T-helper 9 cell (primary cell): ENCODE results near the gene OSR1.
"Not testable (repeated sequence)": the region's sequence is repeated elsewhere in the genome, so short reads cannot be mapped to it uniquely, and the experiment has no call there.

Source experiments
- DNase-seq: peaks from one replicate; pipeline ENCODE4 v3.0.0-alpha.2; 2020
- total RNA-seq, 2 donors: gene quantifications; one replicate each; lab custom pipeline; 2026; lab: John Stamatoyannopoulos, UW

The OSR1 gene
- 0 to 0.14 reads per million in 2 donors for total RNA-seq

DNA sequence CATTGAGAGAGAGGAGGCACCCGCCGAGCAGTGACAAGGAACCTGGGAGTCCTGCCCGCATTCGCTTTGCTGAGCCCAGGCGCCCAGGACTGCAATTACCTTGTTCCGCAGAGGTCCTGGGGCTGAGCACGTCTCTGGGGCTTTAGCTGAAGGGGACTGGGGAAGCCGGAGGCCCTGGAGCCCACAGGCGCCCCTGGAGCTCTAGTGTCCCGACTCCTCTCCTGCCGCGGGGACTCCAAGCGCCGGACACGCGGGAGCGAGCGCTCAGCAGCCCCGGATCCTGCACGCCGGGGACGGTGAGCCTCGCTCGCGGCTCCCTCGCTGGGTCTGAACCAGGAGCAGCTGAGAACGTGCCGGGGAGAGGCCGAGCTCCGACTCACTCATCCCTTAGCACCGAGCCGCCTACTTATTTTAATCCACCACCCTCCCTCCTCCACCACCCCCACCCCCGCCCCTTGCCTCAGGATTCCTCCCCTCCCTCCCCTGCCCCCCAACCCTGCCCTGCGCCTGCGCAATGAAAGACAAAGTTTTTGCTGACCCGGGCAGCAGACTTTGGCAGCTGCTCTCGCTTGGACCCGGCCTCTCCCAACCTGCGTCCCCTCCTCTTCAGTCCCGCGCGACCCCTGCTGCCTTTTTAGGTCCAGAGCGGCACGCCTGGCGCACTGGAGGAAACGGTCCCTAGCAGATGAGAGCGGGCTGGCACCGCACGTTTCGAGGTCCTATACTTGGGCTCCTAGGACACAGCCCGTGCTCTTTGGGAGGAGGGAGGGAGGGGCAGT lies at the start of gene OSR1:
OSR1 (minus strand) TSS at position 382 of the 779 bp plus-strand sequence. CDS start 4,818 bp downstream, outside the sequence.
- no peak for DNase-seq

DNA sequence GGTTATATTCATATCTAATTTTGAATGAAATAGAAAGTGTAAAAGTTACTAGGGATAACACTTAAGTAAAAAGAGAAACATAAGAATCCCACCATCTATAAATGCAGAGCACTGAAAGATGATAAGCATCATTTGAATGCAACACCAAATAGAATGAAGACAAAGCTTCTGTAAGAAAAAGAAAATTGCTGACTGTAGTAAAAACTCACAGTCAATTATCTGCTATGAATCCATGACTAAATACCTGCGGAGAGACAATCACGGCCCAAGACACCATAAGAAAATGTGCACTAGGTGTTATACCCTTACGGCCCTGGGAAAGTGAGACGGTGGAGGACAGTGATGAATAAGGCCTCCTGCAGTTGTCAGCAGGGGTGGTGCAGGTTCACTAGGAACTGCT lies 45.4 kb upstream of the OSR1 start:
- no peak for DNase-seq

DNA sequence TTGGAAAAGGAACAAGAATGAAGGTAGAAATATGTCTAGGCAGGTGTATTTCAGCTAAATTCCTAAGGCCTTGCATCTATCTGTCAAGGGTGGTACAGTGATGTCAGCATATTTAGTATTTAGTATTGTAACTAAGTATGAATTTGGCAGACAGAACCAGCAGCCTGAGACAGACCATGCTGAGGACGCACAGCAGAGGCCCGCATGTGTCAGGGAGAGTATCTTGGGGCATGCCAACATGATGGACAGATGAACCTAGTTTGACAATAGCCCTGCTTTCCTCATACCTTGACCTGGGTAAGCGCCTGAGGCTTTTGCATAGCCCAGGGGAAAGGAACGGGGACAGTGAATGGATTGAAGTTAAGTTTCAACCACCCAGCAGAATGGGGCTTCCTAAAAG lies 33.8 kb upstream of the OSR1 start:
- DNase-seq: no peak

DNA sequence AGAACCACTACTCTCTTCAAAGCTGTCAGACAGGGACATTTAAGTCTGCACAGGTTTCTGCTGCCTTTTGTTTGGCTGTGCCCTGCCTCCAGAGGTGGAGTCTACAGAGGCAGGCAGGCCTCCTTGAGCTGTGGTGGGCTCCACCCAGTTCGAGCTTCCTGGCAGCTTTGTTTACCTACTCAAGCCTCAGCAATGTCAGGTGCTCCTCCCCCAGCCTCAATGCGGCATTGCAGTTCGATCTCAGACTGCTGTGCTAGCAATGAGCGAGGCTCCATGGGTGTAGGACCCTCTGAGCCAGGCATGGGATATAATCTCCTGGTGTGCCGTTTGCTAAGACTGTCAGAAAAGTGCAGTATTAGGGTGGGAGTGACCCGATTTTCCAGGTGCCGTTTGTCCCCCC lies 31.0 kb upstream of the OSR1 start:
- not testable (repeated sequence) for DNase-seq

DNA sequence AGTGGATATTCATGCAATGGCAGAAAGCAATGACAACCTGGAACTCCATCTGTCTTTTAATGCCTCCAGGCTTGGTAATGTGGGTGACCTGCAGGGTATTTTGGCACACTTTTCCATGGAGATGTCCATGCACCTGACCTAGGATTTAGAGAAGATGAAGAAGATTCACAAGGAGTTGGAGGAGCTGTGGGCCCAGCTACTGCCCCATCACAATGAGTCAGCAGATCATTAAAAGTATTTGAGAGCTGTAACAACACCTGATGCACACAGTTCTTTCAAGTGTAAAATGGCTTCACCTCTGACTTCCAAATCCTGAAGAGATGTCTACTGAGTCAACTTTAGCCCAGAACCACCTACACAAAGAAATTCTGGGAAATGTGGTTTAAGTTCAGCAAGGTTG lies 22.1 kb upstream of the OSR1 start:
- DNase-seq: no peak

DNA sequence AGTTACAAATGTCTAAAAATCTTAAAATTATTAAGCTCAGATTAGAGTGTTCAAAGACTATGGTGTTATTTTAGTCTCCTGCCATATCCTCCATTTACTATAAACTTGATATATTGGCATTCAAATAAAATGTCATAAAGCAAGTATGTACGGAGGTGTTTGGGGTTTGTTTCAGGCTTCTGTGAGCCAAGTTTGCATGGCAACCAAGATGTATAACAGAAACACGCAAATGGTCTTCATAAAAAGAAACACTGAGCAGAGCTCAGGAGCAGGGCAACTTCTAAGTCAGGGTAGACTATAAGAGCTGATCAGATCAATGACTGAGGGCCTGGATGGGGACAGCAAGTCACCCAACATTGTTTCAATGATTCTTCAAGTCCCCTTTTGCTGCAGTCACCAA lies 20.5 kb upstream of the OSR1 start:
- DNase-seq: no peak

DNA sequence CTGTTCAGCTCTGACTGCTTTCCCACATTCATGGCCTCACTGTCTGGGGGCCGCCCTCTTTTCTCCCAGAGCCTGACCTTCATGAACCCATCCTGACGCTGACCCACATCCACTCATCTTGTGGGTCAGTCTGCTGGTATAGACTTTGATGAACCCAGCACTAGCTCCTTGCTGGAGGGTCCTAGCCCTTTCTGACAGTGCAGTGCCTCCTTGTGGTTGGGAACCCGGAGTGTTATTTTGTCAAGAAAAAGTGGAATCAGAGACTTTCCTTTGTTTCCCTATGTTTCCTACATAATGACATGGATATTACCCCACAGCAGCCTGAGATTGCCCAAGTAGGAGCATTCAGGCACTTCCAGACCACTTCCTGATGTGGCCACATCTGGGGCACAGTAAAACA lies 19.3 kb upstream of the OSR1 start:
- no peak for DNase-seq

DNA sequence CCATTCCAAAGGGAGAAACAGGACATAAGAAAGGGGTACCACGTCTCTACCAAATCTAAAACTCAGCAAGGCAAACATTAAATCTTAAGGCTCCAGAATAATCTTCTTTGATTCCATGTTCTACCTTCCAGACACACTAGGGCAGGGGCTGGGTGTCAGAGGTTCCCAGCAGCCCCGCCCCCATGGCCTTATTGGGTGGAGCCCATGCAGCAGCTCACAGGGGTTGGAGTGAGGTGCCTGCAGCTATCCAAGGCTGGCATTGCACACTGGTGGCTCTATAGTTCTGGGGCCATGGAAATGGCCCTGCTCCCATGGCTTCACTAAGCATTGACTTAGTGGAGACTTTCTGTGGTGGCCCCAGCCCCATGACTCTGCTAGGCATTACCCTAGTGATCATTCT lies 14.9 kb upstream of the OSR1 start:
- DNase-seq: no peak

DNA sequence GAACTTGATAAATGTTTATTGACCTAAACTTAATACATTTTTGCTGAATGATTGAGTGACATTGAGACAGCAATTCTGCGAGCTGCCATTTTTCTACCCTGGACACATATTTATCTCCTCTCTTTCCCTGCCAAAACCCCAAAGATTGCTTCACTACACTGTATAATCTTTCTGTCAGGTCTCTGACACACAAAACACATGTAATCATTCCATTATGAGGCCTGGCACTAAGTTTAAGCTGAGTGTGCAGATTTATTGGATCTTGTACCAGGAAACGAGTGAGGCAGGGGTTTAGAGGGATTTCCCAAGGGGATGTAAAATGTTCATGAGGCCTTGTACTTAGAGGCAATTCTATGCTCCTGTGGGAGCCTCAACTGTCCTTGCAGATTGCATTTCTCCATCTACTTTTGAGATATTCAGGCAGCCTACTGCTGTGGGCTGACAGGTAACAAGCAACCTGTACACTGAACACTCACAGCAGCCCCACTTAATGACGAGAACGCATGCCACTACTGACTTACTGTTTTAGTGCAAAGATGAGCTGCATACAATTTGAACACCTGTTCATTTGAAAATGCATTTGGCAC lies 13.7 kb upstream of the OSR1 start:
- DNase-seq: no peak

DNA sequence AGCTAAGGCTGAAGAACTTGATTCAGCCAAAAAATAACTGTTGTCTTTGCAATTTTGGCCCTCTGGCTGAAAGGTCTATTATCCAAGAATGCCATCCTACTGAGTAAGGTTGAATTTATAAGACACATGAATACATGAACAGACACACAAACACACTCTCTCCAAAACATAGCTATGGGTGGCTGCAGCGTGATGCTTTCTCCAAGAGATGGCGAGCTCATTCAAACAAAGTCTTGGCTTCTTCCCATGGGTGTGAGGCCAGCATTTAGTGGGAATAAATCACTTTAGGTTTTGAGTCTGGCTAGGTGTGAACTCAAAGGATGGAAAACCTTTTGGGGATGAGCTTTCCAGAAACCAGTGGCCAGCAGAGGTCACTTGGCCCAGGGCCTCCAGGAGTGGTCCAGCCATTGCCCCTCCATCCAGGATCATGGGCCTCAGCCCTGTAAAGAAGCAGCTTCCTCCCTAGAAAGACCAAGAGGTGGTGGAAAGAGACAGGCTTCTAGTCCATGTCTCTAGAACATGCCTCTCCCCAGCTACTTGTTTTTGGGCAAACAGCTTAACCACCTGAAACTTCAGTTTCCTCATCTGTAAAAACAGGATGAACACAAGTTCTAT lies 11.0 kb upstream of the OSR1 start:
- no peak for DNase-seq

DNA sequence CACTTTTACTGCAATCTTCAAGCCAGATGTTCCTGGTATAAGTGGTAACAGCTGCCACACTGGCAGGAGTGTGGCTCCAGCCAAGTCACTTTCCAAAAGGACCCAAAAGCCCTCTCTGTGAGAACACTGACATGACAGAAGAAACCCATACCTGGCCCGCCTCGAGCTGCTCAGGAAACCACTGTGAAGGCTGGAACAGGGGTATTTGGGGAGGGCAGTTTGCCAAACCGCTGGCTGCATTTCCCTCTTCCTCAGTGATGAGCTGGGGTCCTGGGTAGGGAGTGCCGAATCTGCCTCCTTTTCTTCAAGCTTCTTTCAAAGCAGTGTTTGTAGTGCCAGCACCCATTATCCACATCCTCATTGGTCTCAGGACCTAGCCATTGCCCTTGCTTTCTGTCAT lies 10.3 kb upstream of the OSR1 start:
- DNase-seq: no peak

DNA sequence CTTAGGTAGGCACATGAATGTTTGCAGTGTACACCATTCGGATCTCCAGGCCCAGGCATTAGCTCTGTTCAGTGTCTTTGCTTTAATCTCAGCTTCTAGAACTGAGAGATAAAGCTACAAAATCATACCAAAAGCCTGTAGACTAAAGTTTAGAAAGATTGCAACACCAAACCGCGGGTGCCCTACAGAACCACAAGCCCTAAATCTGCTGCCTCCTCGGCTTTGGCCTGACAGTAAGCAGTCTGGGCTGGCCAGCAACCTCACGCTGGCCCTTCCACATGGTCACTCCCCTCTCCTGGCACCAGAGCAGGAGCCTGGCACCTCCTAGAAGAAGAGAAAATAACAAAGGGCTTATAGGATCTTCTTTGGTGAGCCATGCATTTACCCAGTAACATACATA lies 8.9 kb upstream of the OSR1 start:
- DNase-seq: no peak

DNA sequence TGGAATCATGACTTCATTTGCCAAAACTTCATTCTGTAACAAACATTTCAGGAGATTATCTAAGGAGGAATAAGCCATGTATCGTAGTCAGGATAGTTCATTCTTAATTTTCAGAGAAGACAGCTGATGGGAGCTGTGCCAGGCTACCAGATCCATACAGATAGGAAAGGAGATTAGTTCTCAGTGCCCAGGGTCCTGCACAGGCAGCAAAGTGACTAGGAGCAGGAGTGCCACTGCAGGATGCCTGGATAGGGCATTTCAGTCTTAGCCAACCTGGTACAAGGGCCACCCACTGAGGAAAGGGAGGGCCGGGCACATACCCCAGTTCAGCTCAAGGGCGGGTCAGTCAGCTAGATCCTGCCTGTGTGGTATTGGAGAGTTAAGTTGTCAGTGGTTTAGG lies 6.7 kb upstream of the OSR1 start:
- no peak for DNase-seq

DNA sequence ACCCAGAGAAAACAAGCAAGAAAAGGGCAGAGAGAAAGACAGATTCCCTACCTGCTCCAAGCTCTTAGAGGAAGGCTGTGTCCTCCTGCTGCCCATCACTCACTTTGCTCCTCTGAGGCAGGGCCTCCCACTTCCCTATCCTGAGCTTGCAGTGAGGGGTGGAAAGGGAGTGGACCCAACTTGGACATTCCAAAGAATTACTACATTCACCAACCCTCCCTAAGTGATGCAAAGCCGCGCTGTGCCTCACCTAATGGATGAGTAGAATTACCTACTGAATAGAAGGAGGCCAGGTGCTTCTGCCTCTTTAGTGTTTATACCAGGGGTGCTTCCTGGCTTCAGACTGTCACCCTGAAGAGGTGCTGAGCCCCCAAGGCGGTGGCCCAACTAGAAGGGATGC lies 5.6 kb upstream of the OSR1 start:
- no peak for DNase-seq

DNA sequence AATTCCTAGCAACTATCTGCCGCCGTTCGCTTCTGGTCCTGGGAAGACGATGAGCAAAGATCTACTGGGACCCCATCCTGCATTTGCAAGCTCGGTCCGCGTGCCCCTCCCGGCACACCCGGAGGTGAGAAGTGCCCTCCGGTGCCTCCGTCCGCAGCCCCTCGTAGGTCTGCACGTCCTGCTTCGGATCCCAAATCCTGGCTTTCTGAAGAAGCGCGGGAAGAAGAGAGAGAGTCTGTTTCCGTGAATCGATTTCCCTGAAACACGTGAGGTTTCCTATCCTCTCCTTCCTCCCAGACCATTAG lies 5.0 kb upstream of the OSR1 start:
- DNase-seq: no peak

DNA sequence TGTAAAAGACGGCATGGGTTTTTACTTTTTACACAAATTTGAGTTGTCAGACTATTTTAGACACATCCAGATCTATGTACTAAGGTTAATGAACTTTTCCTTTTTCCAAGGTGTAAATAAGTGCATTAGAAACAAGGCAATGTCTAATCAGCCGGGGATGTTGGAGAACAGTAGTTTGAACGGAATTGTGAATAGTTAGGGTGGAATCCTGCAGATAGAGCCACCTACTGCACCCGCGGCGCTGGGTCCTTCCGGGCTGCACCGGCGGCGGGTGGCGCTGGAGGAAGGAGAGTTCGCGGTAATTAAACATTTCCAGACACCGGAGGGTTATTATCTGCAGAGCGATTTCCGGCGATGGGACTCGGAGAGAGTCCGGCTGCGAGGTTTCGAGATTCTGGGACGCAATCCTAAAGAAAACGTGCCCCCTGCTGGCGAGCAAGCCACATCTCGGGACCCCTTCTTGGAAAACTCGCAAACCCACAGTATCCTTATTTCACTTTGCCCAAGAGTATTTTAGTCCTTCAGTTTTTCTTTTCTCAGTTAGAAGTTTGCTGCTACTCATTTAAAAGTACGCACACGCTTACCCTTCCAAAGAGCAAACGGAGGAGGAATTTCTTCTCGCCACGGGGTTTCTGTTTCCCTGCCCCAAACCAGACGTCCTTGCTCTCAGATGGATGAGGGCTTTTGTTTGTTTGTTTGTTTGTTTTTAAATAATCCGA lies 4.5 kb upstream of the OSR1 start:
- no peak for DNase-seq

DNA sequence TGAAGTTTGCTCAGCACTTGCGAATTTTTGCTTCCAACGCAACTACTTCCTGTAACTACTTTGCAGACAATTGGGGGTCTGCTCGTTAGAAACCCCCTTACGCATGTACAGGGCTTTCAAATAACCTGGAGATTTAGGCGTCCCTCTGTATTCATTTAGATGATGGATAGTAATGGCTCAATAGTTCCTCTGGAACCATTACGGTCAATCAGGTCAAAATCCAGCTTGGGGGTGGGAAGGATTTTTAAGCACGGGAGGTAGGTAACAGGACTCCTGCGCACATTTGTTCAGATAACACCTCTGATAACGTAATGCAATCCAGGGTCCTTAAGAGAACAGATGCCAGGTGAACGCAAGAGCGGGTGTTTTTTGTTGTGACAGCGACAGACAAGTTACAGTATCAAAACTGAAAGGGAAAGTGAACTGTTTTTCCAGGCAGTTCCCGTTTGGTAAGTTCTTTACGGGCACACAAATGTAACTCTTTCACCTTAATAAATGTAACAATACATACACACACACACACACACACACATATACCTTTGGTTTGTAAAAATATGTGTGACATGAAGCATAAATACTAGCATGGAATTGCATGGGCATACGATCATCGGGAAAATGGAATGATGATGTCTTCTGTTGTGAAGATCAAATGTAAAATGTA lies 3.8 kb upstream of the OSR1 start:
- no peak for DNase-seq

DNA sequence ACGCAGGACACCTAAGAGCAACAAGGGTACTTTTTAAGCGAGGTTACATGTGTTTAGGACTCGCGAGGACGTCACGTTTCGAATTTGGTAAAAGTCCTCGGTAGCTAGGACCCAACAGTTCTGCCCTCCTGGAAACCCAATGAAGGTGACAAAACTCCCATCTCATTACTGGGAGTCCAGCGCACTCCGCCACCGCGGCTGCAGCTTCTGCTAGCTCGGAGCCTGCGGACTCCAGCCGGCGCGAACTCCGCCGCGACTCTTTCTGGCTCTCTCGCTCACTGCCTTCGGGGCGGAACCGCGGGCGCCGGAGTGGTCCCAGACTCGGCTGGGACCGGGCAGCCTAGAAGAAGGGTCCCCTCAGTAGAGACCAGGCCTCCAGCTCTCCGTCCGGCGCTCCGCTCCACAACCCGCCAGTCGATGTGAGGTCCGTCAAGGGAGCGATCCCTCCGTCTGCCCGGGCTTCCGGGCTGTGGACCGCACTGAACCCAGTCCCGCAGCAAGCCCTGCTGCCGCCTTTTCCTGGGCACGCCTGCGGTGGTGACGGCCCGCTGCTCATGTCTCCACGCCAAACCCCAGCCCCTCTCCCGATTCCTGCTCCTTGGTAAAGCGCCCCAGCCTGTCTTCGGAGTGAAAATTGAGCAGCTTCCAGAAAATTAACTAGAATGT lies 3.0 kb upstream of the OSR1 start:
- no peak for DNase-seq

DNA sequence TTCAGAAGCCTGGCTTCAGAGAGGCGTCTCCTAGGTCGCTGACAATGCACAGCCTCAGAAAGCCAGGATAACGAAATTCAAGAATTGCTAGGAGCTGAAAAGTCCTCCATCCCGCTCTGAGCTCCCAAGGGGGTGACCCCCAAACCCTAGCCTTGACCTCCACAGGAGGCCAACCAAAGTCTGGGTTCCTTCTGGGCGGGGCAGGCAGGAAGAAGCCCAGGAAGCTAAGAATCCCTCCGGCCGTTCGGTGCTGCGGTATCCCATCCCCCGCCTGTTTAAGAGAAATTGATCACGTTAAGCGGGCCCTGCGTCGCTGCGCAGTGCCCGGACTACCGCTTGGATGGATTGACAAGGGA lies 2.5 kb upstream of the OSR1 start:
- no peak for DNase-seq

DNA sequence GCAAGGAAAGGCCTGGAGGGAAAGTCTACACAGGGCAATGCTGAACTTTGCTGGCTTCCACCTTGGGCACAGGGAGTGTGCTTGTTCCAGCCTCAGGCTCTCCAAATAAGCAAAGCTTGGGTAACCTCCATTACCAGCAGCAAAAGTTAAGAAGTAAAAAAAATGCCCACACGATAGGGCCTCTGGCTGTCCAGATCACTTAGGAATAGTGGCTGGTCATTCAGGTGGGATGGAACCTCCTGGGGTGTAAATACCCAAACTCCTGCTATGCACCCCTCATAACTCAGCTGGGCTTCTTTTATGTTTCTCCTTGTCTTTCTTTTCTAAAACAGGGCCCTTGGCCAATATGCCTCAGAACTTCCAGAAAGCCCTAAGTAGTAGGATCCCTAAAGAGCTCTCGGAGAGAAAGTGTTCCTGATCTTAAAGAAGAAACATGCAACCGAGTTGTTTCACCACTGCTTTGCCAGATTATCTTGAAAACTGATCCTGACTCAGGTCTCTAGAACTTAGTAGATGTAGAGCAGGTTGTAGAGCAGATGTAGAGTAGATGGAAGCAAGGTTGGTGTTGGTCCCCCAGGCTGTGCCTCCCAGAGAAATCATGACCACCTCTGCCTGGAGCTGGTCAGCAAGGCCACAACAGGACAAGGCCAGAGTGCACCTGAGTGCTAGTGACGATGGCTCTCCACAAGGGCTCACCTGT lies 2.0 kb upstream of the OSR1 start:
- DNase-seq: no peak

DNA sequence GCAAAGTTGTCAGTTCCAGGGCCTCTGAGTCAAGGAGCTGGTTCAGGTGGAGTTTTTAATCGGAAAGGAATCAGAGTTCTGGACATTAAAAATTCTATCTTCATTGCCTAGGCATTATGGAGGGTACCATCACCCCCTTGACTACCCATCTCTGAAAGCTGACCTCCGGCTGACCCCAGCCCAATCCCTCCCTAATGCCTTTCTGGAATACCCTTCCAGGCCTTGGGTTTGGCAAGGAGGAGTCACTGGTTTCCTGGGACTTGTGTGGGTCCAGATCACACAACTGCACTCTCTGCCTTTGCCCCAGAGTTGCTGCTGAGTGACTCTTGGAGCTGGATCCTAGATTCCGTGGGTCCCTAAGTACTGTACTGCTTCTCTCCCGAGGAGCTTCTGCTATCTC lies 1.0 kb upstream of the OSR1 start:
- no peak for DNase-seq

DNA sequence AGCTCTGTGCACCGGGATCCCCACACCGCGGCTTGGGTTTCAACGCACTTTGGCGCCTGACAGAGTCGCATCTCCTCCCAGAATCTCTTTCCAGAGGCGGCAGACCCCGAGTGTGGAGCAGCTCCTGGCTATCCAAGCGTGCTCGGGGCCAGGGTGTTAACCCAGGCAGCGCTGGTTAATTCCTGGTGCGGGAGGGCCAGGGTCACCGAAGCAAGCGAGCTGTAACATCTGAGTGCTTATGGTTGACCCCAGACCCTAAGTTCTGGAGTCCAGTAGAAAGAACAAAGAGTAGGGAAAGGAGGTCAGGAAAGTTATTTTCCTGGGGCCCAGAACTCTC lies 566 bp upstream of the OSR1 start:
- no peak for DNase-seq
